ENCODE measurements around the gene ALOX15. TPM values are rescaled to one million over a fixed set of nuclear protein-coding genes. Genes with fewer than 3 reads are reported as not detected.

The ALOX15 gene
- total RNA-seq, 4 donors from 2014 or later = 3.3 TPM; not detected in 3

- TF ChIP-seq CTCF (IDR thresholded peaks at IDR 0.05; ENCODE audit: low read depth) = no peak
Measured at GRCh38 chr17:4607261-4607741, 34.2 kb downstream of the ALOX15 start.

GRCh38 chr17:4605826-4606225 lies 35.7 kb downstream of the ALOX15 start:
- no peak for TF ChIP-seq CTCF (IDR thresholded peaks at IDR 0.05; ENCODE audit: low read depth)

- no peak for TF ChIP-seq CTCF (IDR thresholded peaks at IDR 0.05; ENCODE audit: low read depth)
Measured at GRCh38 chr17:4604111-4604644, 37.3 kb downstream of the ALOX15 start.

- TF ChIP-seq CTCF (IDR thresholded peaks at IDR 0.05; ENCODE audit: low read depth) = no peak
Measured at GRCh38 chr17:4602041-4602440, 39.4 kb downstream of the ALOX15 start.

- TF ChIP-seq CTCF (IDR thresholded peaks at IDR 0.05; ENCODE audit: low read depth) = no peak
Measured at GRCh38 chr17:4601326-4601725, 40.2 kb downstream of the ALOX15 start.

GRCh38 chr17:4600563-4600962 lies 40.9 kb downstream of the ALOX15 start:
- TF ChIP-seq CTCF (IDR thresholded peaks at IDR 0.05; ENCODE audit: low read depth) = no peak

GRCh38 chr17:4599505-4600281 lies 41.8 kb downstream of the ALOX15 start:
- no peak for TF ChIP-seq CTCF (IDR thresholded peaks at IDR 0.05; ENCODE audit: low read depth)

All from subcutaneous adipose tissue (tissue), 4 donors.